Measurements from ENCODE around the gene SLC7A14. TPM values are rescaled to one million over a fixed set of nuclear protein-coding genes. Genes with fewer than 3 reads are reported as not detected.

The SLC7A14 gene
- total and polyA plus RNA-seq, 10 of the 15 experiments (the other 5 are each of a cell fraction or from before 2014, with no cell fraction given): not detected

GRCh38 chr3:170623524-170623923 lies 37.6 kb upstream of the SLC7A14 start:
- ChIA-PET RAD21 (ENCODE audit: unreplicated experiment) (no interaction called here), POLR2A (no interaction called here), SMC1A (ENCODE audit: uncharacterized antibody, unreplicated experiment) (interaction anchor here (0.7 to 1.4 kb wide), 2 partner anchors 11 to 189 kb away, joined by 3 read pairs; no protein-coding TSS in a partner anchor), CTCF (no interaction called here)
- FAIRE-seq (no peak), DNase-seq (ENCODE audit: low read depth, low spot score) (no peak), ATAC-seq (no peak)
- TF ChIP-seq USF1 (IDR thresholded peaks at IDR 0.05; ENCODE audit: borderline replicate concordance, extremely low read length, insufficient read depth, low read depth, low read length) (no peak), BRCA1 (IDR thresholded peaks at IDR 0.05; ENCODE audit: low read depth, low read length) (no peak), CEBPB (IDR thresholded peaks at IDR 0.05; ENCODE audit: borderline replicate concordance in 1 of 2, low read depth in 2 of 2, low read length in 2 of 2) (no peak), NR2C1 (IDR thresholded peaks at IDR 0.05) (no peak), NFYA (IDR thresholded peaks at IDR 0.05; ENCODE audit: borderline replicate concordance, low read depth, low read length) (no peak), MYB (IDR thresholded peaks at IDR 0.05; ENCODE audit: borderline replicate concordance, low read depth, low read length) (no peak), NR2C2 (IDR thresholded peaks at IDR 0.05; ENCODE audit: borderline replicate concordance, control insufficient read depth, insufficient read length, low read depth) (no peak), HDAC2 (IDR thresholded peaks at IDR 0.05) (no peak)
- TF ChIP-seq, protein P1, sequence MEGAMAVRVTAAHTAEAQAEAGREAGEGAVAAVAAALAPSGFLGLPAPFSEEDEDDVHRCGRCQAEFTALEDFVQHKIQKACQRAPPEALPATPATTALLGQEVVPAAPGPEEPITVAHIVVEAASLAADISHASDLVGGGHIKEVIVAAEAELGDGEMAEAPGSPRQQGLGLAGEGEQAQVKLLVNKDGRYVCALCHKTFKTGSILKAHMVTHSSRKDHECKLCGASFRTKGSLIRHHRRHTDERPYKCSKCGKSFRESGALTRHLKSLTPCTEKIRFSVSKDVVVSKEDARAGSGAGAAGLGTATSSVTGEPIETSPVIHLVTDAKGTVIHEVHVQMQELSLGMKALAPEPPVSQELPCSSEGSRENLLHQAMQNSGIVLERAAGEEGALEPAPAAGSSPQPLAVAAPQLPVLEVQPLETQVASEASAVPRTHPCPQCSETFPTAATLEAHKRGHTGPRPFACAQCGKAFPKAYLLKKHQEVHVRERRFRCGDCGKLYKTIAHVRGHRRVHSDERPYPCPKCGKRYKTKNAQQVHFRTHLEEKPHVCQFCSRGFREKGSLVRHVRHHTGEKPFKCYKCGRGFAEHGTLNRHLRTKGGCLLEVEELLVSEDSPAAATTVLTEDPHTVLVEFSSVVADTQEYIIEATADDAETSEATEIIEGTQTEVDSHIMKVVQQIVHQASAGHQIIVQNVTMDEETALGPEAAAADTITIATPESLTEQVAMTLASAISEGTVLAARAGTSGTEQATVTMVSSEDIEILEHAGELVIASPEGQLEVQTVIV (IDR thresholded peaks at IDR 0.05; ENCODE audit: borderline replicate concordance, partially characterized antibody): no peak
- in situ Hi-C loops (cut with MboI) (no loop called here), intact Hi-C loops (cut with micrococcal nuclease; ENCODE audit: unreplicated experiment) (no loop called here)
- no peak overlapping the region for H3K4me3 ChIP-seq
- no peaks in the 10 kb centered on the region for H3K4me1 ChIP-seq (ENCODE audit: control insufficient read depth, insufficient read depth, low read length)
- H4K20me1 ChIP-seq (ENCODE audit: control insufficient read depth, insufficient read depth): no peaks in the 10 kb centered on the region
- peaks cover 0 to 8% of the 10 kb centered on the region in 2 experiments; a peak in 2 of 4 replicates for H3K27me3 ChIP-seq (replicated peaks in 1 of 2; ENCODE audit: control insufficient read depth in 2 of 2, insufficient read depth in 2 of 2, low read length in 1 of 2)
- no TSS peak for BruUV-seq (replicated peaks)
- H3K79me2 ChIP-seq (ENCODE audit: control insufficient read depth, insufficient read depth, low read length): no peaks in the 10 kb centered on the region
- H3K4me2 ChIP-seq (ENCODE audit: control insufficient read depth, insufficient read depth): no peak overlapping the region
- peaks cover 3% of the 10 kb centered on the region; the same call in 1 of the 3 replicates for H3K9me3 ChIP-seq (replicated peaks; ENCODE audit: control insufficient read depth, insufficient read depth, low read length)
- H3K27ac ChIP-seq (ENCODE audit: control insufficient read depth, insufficient read depth): no peak overlapping the region
- no peak overlapping the region for H3K9ac ChIP-seq (ENCODE audit: control insufficient read depth, insufficient read depth, low read length)
- WGBS (ENCODE audit: insufficient coverage, insufficient replicate concordance, low lambda C conversion rate, missing lambda C conversion rate): 88% methylated on average over 1 of the region's 1 CpG
- H2AFZ ChIP-seq (ENCODE audit: control insufficient read depth, low read depth, low read length): no peak overlapping the region
- H3K36me3 ChIP-seq (ENCODE audit: control insufficient read depth in 2 of 2, insufficient read depth in 2 of 2, low read length in 1 of 2): no peaks in the 10 kb centered on the region
